ENCODE results near the gene BABAM2. TPM values are rescaled to one million over a fixed set of nuclear protein-coding genes. Genes with fewer than 3 reads are reported as not detected.

BABAM2 gene
- total and polyA plus RNA-seq, 2 experiments from 2014 or later, result 17.8 to 21.5 TPM

DNA sequence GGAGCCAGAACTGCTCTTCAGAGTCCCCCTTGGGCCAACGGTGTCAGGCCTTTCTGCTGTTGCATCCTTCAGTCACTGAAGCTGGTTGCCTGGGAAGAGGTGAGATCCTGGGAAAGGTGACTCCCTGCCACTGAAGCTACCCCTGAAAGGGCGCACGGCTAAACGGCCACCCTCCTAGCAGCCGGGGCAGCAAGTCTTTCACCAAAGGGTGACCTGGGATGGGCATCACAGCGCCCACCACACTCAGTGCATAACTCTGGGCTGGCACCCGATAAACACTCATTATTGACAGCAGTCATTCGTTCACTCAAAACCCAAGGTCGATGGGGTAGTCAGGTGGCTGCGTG lies 475.6 kb downstream of the BABAM2 start:
- TF ChIP-seq, protein P1, sequence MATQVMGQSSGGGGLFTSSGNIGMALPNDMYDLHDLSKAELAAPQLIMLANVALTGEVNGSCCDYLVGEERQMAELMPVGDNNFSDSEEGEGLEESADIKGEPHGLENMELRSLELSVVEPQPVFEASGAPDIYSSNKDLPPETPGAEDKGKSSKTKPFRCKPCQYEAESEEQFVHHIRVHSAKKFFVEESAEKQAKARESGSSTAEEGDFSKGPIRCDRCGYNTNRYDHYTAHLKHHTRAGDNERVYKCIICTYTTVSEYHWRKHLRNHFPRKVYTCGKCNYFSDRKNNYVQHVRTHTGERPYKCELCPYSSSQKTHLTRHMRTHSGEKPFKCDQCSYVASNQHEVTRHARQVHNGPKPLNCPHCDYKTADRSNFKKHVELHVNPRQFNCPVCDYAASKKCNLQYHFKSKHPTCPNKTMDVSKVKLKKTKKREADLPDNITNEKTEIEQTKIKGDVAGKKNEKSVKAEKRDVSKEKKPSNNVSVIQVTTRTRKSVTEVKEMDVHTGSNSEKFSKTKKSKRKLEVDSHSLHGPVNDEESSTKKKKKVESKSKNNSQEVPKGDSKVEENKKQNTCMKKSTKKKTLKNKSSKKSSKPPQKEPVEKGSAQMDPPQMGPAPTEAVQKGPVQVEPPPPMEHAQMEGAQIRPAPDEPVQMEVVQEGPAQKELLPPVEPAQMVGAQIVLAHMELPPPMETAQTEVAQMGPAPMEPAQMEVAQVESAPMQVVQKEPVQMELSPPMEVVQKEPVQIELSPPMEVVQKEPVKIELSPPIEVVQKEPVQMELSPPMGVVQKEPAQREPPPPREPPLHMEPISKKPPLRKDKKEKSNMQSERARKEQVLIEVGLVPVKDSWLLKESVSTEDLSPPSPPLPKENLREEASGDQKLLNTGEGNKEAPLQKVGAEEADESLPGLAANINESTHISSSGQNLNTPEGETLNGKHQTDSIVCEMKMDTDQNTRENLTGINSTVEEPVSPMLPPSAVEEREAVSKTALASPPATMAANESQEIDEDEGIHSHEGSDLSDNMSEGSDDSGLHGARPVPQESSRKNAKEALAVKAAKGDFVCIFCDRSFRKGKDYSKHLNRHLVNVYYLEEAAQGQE (IDR thresholded peaks at IDR 0.05; ENCODE audit: unreplicated experiment), result no peak
- TF ChIP-seq EZH2phosphoT487 (IDR thresholded peaks at IDR 0.05; ENCODE audit: unreplicated experiment), result no peak
- no peak for TF ChIP-seq JUNB (IDR thresholded peaks at IDR 0.05; ENCODE audit: unreplicated experiment)
- no peak for TF ChIP-seq ZNF331 (CRISPR knock-in tag; IDR thresholded peaks at IDR 0.05; ENCODE audit: low read depth)
- Histone ChIP-seq H4K20me1 (replicated peaks; ENCODE audit: insufficient read depth) (no peaks in the 10 kb centered on the region), H3K36me3 (ENCODE audit: insufficient read depth) (no peaks in the 10 kb centered on the region), H3K27me3 (ENCODE audit: insufficient read depth) (no peaks in the 10 kb centered on the region), H3K27ac (ENCODE audit: low read depth) (no peak overlapping the region), H2AFZ (no peak overlapping the region), H3K4me1 (ENCODE audit: insufficient read depth) (no peaks in the 10 kb centered on the region; the same call in 1 of the 2 replicates), H3F3A (replicated peaks; ENCODE audit: low read depth) (no peaks in the 10 kb centered on the region), H3K9me2 (ENCODE audit: insufficient read depth) (no peaks in the 10 kb centered on the region), H3K4me3 (no peak overlapping the region), H3K79me2 (replicated peaks; ENCODE audit: insufficient read depth) (no peaks in the 10 kb centered on the region), H3K4me2 (no peak overlapping the region)
- no peak overlapping the region for H3K27ac Mint-ChIP-seq
- ATAC-seq (no peak), DNase-seq (ENCODE audit: low spot score) (no peak)
- peaks cover 19% of the 10 kb centered on the region for H3K4me1 Mint-ChIP-seq
- no peaks in the 10 kb centered on the region for H3K36me3 Mint-ChIP-seq (ENCODE audit: low read depth)
- H3K4me3 Mint-ChIP-seq, result no peak overlapping the region
- peaks cover 17% of the 10 kb centered on the region for H3K27me3 Mint-ChIP-seq (ENCODE audit: insufficient read depth, low read depth, poor library complexity)
- H3K9me3 Mint-ChIP-seq, result no peaks in the 10 kb centered on the region

GRCh38 chr2:28366496-28367282 lies 476.2 kb downstream of the BABAM2 start:
- H3K4me3 ChIP-seq, result no peak overlapping the region
- Mint-ChIP-seq H3K36me3 (ENCODE audit: low read depth) (no peaks in the 10 kb centered on the region), H3K9me3 (no peaks in the 10 kb centered on the region), H3K27ac (no peak overlapping the region), H3K4me1 (peaks cover 19% of the 10 kb centered on the region), H3K27me3 (ENCODE audit: insufficient read depth, low read depth, poor library complexity) (peaks cover 17% of the 10 kb centered on the region), H3K4me3 (no peak overlapping the region)
- no peaks in the 10 kb centered on the region for H3F3A ChIP-seq (replicated peaks; ENCODE audit: low read depth)
- H3K27ac ChIP-seq (ENCODE audit: low read depth), result no peak overlapping the region
- no peaks in the 10 kb centered on the region for H3K9me2 ChIP-seq (ENCODE audit: insufficient read depth)
- no peaks in the 10 kb centered on the region for H4K20me1 ChIP-seq (replicated peaks; ENCODE audit: insufficient read depth)
- ATAC-seq (no peak), DNase-seq (ENCODE audit: low spot score) (no peak)
- TF ChIP-seq NANOG (IDR thresholded peaks at IDR 0.05; ENCODE audit: borderline replicate concordance) (no peak), POLR2AphosphoS5 (IDR thresholded peaks at IDR 0.05; ENCODE audit: low read depth) (no peak), ZNF331 (CRISPR knock-in tag; IDR thresholded peaks at IDR 0.05; ENCODE audit: low read depth) (no peak), ZNF114 (CRISPR knock-in tag; IDR thresholded peaks at IDR 0.05) (no peak), CTCF (conservative IDR thresholded peaks at IDR 0.05; ENCODE audit: low read depth in 2 of 2) (no peak), EZH2phosphoT487 (IDR thresholded peaks at IDR 0.05; ENCODE audit: unreplicated experiment) (no peak), STAT1 (IDR thresholded peaks at IDR 0.05; ENCODE audit: unreplicated experiment) (no peak)
- TF ChIP-seq, protein P2, sequence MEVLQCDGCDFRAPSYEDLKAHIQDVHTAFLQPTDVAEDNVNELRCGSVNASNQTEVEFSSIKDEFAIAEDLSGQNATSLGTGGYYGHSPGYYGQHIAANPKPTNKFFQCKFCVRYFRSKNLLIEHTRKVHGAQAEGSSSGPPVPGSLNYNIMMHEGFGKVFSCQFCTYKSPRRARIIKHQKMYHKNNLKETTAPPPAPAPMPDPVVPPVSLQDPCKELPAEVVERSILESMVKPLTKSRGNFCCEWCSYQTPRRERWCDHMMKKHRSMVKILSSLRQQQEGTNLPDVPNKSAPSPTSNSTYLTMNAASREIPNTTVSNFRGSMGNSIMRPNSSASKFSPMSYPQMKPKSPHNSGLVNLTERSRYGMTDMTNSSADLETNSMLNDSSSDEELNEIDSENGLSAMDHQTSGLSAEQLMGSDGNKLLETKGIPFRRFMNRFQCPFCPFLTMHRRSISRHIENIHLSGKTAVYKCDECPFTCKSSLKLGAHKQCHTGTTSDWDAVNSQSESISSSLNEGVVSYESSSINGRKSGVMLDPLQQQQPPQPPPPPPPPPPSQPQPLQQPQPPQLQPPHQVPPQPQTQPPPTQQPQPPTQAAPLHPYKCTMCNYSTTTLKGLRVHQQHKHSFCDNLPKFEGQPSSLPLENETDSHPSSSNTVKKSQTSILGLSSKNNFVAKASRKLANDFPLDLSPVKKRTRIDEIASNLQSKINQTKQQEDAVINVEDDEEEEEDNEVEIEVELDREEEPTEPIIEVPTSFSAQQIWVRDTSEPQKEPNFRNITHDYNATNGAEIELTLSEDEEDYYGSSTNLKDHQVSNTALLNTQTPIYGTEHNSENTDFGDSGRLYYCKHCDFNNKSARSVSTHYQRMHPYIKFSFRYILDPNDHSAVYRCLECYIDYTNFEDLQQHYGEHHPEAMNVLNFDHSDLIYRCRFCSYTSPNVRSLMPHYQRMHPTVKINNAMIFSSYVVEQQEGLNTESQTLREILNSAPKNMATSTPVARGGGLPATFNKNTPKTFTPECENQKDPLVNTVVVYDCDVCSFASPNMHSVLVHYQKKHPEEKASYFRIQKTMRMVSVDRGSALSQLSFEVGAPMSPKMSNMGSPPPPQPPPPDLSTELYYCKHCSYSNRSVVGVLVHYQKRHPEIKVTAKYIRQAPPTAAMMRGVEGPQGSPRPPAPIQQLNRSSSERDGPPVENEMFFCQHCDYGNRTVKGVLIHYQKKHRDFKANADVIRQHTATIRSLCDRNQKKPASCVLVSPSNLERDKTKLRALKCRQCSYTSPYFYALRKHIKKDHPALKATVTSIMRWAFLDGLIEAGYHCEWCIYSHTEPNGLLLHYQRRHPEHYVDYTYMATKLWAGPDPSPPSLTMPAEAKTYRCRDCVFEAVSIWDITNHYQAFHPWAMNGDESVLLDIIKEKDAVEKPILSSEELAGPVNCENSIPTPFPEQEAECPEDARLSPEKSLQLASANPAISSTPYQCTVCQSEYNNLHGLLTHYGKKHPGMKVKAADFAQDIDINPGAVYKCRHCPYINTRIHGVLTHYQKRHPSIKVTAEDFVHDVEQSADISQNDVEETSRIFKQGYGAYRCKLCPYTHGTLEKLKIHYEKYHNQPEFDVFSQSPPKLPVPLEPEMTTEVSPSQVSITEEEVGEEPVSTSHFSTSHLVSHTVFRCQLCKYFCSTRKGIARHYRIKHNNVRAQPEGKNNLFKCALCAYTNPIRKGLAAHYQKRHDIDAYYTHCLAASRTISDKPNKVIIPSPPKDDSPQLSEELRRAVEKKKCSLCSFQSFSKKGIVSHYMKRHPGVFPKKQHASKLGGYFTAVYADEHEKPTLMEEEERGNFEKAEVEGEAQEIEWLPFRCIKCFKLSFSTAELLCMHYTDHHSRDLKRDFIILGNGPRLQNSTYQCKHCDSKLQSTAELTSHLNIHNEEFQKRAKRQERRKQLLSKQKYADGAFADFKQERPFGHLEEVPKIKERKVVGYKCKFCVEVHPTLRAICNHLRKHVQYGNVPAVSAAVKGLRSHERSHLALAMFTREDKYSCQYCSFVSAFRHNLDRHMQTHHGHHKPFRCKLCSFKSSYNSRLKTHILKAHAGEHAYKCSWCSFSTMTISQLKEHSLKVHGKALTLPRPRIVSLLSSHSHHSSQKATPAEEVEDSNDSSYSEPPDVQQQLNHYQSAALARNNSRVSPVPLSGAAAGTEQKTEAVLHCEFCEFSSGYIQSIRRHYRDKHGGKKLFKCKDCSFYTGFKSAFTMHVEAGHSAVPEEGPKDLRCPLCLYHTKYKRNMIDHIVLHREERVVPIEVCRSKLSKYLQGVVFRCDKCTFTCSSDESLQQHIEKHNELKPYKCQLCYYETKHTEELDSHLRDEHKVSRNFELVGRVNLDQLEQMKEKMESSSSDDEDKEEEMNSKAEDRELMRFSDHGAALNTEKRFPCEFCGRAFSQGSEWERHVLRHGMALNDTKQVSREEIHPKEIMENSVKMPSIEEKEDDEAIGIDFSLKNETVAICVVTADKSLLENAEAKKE (CRISPR knock-in tag; IDR thresholded peaks at IDR 0.05), result no peak
- H3K79me2 ChIP-seq (replicated peaks; ENCODE audit: insufficient read depth), result no peaks in the 10 kb centered on the region
- no peaks in the 10 kb centered on the region for H3K36me3 ChIP-seq (ENCODE audit: insufficient read depth)
- no peaks in the 10 kb centered on the region; the same call in 1 of the 2 replicates for H3K4me1 ChIP-seq (ENCODE audit: insufficient read depth)
- H3K27me3 ChIP-seq (ENCODE audit: insufficient read depth), result no peaks in the 10 kb centered on the region
- no peak overlapping the region for H2AFZ ChIP-seq
- no peak overlapping the region for H3K4me2 ChIP-seq
